Breast epithelium (tissue), 3 donors: Measurements from ENCODE around the gene MASP1.

Experiments used
- CTCF ChIP-seq, 3 donors: fragments of 450-650 bp; IDR thresholded peaks; one replicate each; pipeline ENCODE4 v1.5.1; 2016 to 2017; ENCODE audit warnings: antibody characterized with exemption in 3 of 3, mild to moderate bottlenecking in 3 of 3, moderate library complexity in 3 of 3
- POLR2A ChIP-seq: fragments of 450-650 bp; IDR thresholded peaks from one replicate; pipeline ENCODE4 v1.6.1; 2016; ENCODE audit warnings: antibody characterized with exemption, mild to moderate bottlenecking, moderate library complexity

- TF ChIP-seq POLR2A (no peak), CTCF (IDR thresholded peaks at IDR 0.05) (no peak)
Measured at GRCh38 chr3:187236962-187237361, 54.6 kb downstream of the MASP1 start.
